Midbrain (tissue), 1 donor: ENCODE results near the gene PLEKHA3.
"Not testable (repeated sequence)": the region's sequence is repeated elsewhere in the genome, so short reads cannot be mapped to it uniquely, and the experiment has no call there.

Experiments
- DNase-seq: peaks from one replicate; lab custom pipeline; 2025; lab: John Stamatoyannopoulos, UW

The PLEKHA3 gene

DNA sequence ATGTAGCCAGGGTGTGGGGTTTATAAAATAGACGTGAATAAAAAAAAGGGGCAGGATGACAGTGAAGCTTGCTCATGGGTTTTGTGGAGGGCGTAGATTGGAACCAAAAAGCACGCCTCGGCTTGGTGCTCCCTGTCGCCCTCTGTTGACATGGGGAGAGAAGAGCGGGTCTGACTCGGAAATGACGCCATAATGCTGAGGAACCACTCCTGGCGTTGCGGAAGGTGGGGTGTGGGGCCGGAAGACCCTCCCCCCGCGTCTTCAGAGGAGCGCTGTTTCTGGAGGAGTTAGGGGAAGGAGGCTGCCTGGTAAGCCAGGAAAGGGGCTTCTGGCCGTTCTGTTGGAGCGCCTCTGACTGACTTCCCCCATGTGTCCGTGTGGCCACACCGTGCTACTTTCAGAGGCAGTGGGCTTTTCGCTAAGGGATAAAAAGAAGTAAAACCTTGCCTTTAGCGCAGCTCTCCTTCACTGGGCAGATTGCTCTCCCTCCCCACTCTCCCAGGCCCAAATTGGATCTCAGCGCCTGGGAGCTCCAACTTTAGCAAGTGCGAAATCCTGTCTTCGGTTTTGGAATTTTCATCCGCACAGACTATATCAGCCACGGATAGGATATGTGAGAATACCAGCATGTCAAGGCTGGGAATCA is 42.8 kb downstream of the PLEKHA3 start:
- DNase-seq = peak; percentile 67

DNA sequence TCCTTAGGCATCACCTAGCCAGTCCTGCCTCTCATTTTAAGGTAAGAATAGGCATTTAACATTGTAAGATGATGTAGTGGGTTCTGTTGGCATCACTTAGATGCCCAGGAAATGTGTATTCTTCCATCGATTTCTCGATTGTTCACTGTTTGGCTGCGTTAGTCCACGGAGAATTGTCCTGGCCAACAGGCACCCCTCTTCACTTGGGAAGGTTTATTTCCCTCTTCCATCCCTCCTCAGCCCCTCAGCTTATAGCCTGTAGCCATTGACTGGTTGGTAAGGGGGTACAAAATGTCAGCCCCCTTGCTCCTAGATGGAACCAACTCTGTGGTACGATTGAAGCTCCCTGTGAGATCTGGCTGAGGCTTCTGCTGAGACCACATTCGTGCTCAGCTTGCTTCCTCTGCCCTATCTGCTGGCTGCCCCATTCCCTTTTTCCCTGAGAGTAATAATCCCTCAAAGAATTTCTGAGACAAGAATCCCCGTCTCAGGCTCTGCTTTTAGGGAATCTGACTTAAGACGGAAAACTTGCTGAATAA is 43.4 kb downstream of the PLEKHA3 start:
- DNase-seq = no peak

DNA sequence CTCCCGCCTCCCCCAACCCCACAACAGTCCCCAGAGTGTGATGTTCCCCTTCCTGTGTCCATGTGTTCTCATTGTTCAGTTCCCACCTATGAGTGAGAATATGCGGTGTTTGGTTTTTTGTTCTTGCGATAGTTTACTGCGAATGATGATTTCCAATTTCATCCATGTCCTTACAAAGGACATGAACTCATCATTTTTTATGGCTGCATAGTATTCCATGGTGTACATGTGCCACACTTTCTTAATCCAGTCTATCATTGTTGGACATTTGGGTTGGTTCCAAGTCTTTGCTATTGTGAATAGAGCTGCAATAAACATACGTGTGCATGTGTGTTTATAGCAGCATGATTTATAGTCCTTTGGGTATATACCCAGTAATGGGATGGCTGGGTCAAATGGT is 44.8 kb downstream of the PLEKHA3 start:
- DNase-seq = not testable (repeated sequence)

DNA sequence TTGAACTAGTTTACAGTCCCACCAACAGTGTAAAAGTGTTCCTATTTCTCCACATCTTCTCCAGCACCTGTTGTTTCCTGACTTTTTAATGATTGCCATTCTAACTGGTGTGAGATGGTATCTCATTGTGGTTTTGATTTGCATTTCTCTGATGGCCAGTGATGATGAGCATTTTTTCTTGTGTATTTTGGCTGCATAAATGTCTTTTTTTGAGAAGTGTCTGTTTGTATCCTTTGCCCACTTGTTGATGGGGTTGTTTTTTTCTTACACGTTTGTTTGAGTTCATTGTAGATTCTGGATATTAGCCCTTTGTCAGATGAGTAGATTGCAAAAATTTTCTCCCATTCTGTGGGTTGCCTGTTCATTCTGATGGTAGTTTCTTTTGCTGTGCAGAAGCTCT is 45.2 kb downstream of the PLEKHA3 start:
- DNase-seq = not testable (repeated sequence)

DNA sequence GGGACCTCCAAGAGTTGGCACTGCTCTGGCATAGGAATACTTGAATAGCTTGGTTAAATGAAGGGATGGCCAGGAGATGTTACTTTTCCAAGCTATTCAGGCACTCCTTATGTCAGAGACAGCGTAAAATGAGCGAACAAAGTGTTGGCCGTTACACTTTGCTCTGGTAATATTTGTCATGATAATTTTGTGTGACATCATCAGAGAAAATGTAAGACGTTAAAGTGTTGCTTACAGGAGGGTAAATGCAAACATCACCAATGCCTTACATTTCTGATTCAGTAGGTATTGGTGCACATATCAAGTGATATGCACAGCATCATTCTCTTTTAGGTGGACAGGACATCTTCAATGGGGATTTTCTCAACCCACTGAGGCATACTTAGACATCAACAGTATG is 46.0 kb downstream of the PLEKHA3 start:
- no peak for DNase-seq

DNA sequence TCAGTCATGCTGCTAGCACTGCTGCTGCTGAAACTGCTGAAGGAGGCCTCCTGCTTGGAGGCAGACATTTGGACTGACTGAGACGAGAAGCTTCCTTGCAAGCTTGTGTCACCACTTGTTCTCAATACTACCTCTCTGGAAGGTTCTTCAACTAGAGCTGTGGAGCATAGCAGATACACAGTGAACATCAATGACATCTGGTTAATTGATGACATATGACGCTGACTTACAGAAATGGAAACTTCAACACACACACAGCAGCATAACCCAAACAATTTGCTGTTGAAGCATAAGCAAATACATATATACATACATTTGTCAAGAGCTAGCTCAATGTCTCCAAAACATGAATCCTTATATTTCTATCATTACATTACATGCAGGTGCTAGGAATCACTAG is 47.3 kb downstream of the PLEKHA3 start:
- no peak for DNase-seq

DNA sequence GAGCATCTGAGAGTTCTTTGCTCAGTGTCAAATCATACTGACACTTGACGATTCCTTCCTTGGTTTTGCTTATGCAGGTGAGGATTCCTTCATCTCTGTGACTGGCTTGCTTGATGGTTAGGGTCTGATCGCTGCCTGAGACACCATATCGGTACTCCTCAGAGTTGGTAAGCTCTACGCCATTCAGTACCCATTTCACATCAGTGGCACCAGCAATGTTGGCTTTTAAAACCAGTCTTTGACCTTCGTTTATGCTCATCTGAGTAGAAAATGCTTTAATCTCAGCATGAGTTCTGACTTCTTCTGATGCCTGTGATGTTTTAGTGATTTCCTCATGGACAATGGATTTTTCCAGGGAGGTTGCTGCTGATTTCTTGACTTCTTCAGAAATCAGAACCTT is 48.4 kb downstream of the PLEKHA3 start:
- no peak for DNase-seq

DNA sequence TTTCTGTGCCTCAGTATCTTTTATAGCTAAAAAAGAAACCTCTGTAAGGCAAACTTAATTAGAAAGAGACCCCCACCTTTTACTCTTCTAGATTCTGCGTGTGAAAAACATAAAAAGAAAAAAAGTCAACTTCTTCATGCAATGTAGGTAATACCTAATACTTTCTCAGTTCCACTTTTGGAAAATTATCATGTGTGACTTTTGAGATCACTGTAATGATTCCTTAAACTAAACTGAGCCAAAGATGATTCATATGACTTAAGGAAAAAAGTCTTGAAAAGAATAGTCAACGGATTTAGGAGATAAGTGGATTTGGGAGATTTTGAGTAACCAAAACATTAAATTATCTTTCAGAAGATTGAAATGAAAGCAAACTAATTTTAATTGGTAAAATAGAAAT is 48.9 kb downstream of the PLEKHA3 start:
- DNase-seq = no peak

DNA sequence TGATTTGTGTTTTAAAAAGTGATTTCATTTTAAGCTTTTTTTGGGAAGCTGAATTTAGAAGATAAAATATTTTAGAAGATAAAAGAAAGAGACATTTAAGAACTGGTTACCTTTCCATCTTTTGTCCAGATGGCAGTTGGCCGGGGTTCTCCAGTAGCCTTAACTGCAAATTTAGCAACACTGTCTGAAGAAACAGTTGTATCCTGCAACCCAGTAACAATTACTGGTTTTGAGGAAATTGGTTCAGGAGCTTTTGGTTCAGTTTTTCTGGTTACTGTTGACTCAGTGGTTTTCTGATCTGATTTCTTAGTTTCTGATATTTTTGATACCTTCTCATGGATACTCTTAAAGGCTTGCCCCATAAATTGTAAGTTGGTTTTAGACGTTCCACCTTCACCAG is 49.9 kb downstream of the PLEKHA3 start:
- no peak for DNase-seq

DNA sequence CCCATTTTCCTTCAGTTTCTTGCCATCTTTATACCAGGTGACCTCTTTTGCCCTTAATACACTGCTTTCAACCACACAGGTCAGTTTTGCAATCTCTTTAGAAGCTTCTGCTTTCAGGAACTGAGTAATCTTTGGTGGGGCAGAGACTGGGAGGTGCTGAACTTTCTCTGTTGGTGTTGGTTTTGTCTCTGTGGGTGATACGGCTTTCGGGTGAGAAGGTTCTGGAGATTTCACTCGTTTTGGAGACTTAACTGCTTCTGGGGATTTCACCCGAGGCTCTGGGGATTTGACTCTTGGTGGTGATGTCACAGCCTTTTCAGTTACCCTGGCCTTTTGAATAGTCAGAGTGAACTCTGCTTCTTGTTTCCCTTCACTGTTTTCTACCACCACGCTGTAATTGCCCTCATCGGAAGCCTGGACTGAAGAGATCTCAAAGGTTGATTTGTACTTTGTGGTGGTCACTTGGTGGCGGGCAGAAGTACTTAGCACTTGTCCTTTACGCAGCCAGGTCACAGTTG is 50.4 kb downstream of the PLEKHA3 start:
- DNase-seq = no peak

DNA sequence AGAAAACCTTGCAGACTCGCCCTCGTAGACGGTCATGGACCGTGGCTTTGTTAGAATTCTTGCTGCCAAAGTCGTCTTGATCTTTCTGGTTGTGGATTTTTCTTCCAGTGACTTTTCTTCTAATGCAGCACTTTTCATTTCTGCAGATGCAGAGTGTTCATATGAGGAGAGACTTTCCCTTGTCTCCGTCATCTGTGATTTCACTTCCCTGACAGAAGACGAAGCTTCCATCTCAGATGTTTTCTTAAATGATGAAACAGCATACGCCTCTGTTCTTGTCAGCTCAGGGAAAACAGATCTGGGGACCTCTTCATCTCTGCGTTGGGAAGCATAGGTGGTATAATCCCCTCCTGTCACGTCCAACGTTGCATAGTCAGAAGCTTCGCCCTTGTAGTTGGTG is 50.9 kb downstream of the PLEKHA3 start:
- no peak for DNase-seq

DNA sequence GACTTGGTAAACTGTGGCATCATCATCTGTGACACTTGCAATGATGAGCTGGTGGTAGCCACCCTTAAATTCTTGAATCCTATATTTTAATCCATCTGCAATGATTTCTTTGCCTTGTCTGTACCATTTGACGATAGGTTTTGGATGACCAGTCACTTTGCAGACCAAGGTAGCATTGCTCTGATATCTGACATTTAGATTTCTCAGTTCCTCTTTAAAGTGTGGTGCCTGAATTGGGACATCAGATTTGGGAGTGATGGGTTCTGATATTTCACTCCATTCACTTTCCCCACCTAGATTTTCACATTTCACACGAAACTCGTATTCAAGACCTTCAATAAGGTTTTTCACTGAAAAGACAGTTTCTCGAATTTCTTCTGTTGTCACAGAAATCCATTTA is 55.8 kb downstream of the PLEKHA3 start:
- no peak for DNase-seq

DNA sequence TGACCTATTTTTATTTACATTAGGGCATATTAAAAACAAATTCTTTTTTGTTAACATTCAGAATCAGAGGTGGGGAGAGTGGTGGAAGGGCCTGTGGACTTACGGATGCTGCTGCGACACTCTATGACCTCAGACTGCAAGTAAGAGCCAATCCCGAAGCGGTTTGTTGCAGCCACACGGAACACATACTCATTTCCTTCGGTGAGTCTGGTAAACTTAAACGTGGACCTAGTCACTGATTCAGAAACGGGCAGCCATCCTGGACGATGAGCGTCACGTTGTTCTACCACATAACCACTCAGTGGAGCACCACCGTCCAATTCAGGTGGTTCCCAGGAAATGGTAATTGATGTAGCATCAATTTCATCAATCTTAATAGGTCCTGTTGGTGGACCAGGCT is 61.9 kb downstream of the PLEKHA3 start:
- no peak for DNase-seq

DNA sequence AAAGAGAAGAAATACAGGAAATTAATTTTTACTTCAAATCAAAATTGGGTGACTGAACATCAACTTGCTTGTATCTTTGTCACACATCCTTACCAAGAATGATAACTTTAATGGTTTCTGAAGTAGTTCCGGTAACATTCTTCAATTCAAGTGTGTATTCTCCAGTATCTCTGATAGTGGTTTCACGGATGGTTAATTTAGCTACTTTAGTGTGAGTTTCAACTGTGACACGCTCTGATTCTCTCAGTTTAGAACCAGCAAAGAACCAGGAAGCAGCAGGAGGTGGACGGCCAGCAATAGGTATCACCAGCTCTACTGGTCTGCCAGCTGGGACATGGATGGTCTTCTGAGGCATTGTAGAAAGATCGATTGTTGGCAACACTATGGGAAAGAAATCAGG is 62.3 kb downstream of the PLEKHA3 start:
- DNase-seq = no peak

DNA sequence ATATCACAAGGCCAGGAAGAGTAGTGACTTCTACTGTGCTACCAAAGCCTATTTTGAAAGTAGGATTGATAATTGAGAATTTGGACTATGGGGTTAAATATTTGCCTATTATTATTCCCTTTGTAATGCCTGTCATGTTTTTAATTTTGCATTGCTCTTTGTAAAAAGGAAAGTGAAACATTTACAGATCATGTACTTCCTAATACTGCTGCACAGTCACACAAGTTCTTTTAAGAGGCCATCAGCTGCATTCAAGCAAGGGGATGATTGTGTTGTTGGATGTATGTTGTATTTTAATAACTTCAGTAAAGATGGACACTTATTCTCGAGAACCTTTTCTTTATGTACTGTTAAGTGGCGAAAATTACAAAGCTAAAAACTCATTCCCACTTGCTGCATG is 70.1 kb downstream of the PLEKHA3 start:
- no peak for DNase-seq

DNA sequence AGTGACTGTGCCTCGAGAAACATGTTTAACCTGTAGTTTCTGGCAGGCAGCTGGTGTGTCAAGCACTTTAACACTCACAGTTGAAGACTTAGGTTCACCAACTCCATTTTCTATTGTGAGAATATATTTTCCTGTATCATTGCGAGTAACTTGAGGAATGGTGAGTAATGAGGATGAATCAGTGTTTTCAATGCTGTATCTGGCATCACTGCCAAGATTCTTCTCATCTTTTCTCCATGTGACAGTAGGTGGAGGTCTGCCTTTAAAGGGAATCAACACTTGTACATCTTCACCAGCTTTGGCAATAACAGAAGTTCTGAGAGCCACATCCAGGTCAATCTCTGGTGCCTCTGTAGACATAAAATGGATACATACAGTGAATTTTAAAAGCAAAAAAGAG is 72.8 kb downstream of the PLEKHA3 start:
- no peak for DNase-seq
